ENCODE measurements around the gene PLXNC1.

The PLXNC1 gene

DNA sequence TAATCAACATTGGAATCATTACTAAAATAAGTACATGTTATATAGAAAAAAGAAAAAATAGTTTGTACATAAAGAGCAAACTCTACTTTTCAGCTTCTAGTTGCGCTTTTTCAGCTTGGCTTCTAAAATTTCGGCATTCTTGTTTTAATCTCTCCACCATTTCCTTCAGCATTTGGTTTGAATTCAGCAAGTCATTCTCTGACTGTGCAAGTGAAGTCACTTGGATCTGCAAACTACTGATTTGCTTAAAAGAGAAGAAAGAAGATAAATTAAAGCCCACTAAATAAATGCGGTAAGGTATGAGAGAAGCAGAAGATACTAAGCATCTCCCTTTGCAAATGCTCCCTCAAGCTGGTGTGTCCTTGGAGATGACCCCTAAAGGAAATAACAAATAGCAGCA is 185.0 kb downstream of the PLXNC1 start:
- no peak for DNase-seq (ENCODE audit: low read depth in 2 of 2)
- H3K4me3 ChIP-seq (replicated peaks in 1 of 2; ENCODE audit: low read depth in 2 of 2, low read length in 2 of 2), result no peak overlapping the region
- TF ChIP-seq, protein P1, sequence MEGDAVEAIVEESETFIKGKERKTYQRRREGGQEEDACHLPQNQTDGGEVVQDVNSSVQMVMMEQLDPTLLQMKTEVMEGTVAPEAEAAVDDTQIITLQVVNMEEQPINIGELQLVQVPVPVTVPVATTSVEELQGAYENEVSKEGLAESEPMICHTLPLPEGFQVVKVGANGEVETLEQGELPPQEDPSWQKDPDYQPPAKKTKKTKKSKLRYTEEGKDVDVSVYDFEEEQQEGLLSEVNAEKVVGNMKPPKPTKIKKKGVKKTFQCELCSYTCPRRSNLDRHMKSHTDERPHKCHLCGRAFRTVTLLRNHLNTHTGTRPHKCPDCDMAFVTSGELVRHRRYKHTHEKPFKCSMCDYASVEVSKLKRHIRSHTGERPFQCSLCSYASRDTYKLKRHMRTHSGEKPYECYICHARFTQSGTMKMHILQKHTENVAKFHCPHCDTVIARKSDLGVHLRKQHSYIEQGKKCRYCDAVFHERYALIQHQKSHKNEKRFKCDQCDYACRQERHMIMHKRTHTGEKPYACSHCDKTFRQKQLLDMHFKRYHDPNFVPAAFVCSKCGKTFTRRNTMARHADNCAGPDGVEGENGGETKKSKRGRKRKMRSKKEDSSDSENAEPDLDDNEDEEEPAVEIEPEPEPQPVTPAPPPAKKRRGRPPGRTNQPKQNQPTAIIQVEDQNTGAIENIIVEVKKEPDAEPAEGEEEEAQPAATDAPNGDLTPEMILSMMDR (IDR thresholded peaks at IDR 0.05; ENCODE audit: low read depth, low read length), result no peak

DNA sequence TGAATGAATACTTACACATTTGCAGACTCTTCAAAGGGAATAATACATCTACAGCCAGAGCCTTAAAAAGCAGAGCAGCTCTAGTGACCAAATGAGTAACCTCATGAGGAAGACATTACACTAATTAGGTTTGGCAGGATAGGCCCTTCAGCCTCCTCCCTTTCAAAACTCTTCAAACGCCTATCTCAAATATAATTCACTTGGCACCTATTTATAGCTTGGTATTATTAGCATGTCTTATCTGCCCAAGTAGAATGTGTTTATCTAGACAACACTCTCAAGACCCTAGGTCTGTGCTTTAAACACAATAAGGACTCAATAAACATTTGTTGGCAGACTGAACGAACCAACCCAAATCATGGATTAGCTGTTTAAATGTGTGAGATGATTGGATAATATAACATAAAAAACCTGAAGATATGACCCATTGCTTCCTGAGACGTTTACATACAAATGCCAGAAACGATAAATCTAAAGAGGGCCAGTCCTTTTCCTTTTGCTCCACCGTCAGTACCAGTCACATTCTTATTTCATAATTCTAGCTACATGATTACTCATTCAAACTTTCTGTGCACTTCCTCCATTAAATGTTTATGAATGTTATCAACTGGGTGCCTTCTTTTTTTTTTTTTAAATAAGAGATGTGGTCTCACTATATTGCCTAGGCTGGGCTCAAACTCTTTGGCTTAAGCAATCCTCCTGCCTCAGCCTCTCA is 188.0 kb downstream of the PLXNC1 start:
- H3K4me3 ChIP-seq (replicated peaks in 1 of 2; ENCODE audit: low read depth in 2 of 2, low read length in 2 of 2), result no peak overlapping the region
- DNase-seq (ENCODE audit: low read depth in 2 of 2), result peak; percentile 65 to 70
- TF ChIP-seq, protein P1 (IDR thresholded peaks at IDR 0.05; ENCODE audit: low read depth, low read length), result no peak

DNA sequence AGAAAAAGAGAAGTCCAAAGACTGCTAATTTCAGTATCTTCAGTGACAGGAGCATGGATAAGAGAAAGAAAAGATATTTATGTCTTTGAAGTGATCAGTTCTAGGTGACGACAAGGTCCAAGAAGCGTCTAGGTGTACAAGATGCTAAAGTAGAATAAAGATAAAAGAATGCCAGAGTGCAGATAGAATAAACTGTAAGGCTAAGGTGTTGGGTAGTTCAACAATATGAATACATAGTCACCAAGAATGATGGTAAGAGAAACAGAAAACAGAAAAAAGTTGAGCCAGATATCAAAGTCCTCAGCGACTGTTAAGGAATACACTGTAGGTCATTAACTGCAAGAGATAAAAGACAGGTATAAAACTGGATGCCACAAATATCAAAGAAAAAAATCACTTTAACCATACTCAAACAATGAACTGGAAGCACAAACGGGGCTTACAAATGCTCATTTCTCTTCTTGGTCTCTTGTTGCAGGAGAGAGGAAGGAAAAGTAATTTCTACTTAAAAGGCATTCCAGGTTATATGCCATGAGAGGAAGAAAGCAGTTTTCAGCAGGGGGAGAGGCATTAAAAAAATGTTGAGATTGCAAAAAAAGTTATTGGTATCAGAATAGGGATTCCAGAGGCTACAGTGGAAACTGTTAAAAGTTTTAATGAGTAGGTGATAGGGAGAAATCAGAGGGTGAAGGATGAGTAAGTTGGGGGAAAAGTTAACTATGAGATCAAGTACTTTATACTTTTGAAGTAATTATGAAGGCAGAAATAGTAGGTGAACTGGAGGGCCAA is 189.8 kb downstream of the PLXNC1 start:
- no peak for DNase-seq (ENCODE audit: low read depth in 2 of 2)
- H3K4me3 ChIP-seq (replicated peaks in 1 of 2; ENCODE audit: low read depth in 2 of 2, low read length in 2 of 2), result no peak overlapping the region
- TF ChIP-seq, protein P1 (IDR thresholded peaks at IDR 0.05; ENCODE audit: low read depth, low read length), result no peak

DNA sequence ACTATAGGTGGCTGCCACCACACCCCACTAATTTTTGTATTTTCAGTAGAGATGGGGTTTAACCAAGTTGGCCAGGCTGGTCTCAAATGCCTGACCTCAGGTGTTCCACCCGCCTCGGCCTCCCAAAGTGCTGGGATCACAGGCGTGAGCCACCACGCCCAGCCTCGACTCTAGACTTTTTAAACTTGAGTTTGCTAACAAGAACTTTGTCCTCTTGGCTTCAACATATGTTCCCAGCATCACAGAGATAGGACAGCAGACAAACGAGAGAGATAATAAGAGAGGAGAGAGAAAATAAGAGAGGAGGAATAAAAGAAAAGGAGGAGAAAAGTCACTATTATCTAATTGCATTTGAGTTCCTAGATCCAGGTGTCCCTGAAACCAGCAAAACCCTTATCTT is 192.2 kb downstream of the PLXNC1 start:
- no peak for DNase-seq (ENCODE audit: low read depth in 2 of 2)
- TF ChIP-seq, protein P1 (IDR thresholded peaks at IDR 0.05; ENCODE audit: low read depth, low read length), result no peak
- H3K4me3 ChIP-seq (replicated peaks in 1 of 2; ENCODE audit: low read depth in 2 of 2, low read length in 2 of 2), result no peak overlapping the region

DNA sequence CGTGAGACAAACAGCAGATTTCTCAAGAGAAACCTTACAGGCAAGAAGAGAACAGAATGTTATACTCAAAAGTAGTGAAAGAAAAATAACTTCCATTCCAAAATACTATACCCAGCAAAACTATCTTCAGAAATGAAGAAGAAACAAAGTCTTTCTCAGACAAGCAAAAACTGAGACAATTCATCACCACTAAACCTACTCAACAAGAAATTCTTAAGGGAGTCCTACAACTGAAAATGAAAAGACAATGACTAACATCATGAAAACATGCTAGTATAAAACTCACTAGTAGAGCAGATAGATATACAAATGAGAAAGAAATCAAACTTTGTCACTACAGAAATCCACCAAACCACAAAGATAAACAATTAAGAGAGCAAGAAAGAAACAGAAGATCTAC is 204.8 kb downstream of the PLXNC1 start:
- no peak for DNase-seq (ENCODE audit: low read depth in 2 of 2)
- H3K4me3 ChIP-seq (replicated peaks in 1 of 2; ENCODE audit: low read depth in 2 of 2, low read length in 2 of 2), result no peak overlapping the region
- TF ChIP-seq, protein P1 (IDR thresholded peaks at IDR 0.05; ENCODE audit: low read depth, low read length), result no peak
